Ishikawa (cell line): ENCODE results near the gene BFSP2.

Experiments used
- CEBPB ChIP-seq: IDR thresholded peaks from 2 replicates; pipeline ENCODE4 v1.6.1; 2012
- CREB1 ChIP-seq: IDR thresholded peaks from 2 replicates; pipeline ENCODE4 v1.6.1; 2012; ENCODE audit warnings: low read depth
- EGR1 ChIP-seq: IDR thresholded peaks from 2 replicates; pipeline ENCODE4 v1.6.1; 2012
- EP300 ChIP-seq: IDR thresholded peaks from 2 replicates; pipeline ENCODE4 v1.6.1; 2012; ENCODE audit warnings: borderline replicate concordance
- FOXM1 ChIP-seq: IDR thresholded peaks from 2 replicates; pipeline ENCODE4 v1.6.1; 2012; ENCODE audit warnings: low read depth, borderline replicate concordance
- MAX ChIP-seq: IDR thresholded peaks from 2 replicates; pipeline ENCODE4 v1.6.1; 2012
- NFIC ChIP-seq: IDR thresholded peaks from 2 replicates; pipeline ENCODE4 v1.6.1; 2012
- RAD21 ChIP-seq: IDR thresholded peaks from 2 replicates; pipeline ENCODE4 v1.6.1; 2012; ENCODE audit warnings: low read depth
- REST ChIP-seq: IDR thresholded peaks from 2 replicates; pipeline ENCODE4 v1.6.1; 2012; ENCODE audit warnings: low read depth, mild to moderate bottlenecking
- TAF1 ChIP-seq: IDR thresholded peaks from 2 replicates; pipeline ENCODE4 v1.6.1; 2012; ENCODE audit warnings: low read depth, mild to moderate bottlenecking
- TCF12 ChIP-seq: IDR thresholded peaks from 2 replicates; pipeline ENCODE4 v1.6.1; 2012; ENCODE audit warnings: low read depth
- TEAD4 ChIP-seq: IDR thresholded peaks from 2 replicates; pipeline ENCODE4 v1.6.1; 2012
- USF1 ChIP-seq: IDR thresholded peaks from 2 replicates; pipeline ENCODE4 v1.6.1; 2012
- YY1 ChIP-seq: IDR thresholded peaks from 2 replicates; pipeline ENCODE4 v1.6.1; 2012; ENCODE audit warnings: low read depth
- ZBTB7A ChIP-seq: IDR thresholded peaks from 2 replicates; pipeline ENCODE4 v1.6.1; 2012; ENCODE audit warnings: low read depth

BFSP2 gene

GRCh38 chr3:133410191-133410892, 10.5 kb downstream of the BFSP2 start:
- TF ChIP-seq REST (no peak), EGR1 (peak; percentile 62)

- TF ChIP-seq FOXM1, result no peak
- no peak for TF ChIP-seq CREB1
- TF ChIP-seq ZBTB7A, result no peak
- TF ChIP-seq YY1, result no peak
- TF ChIP-seq CEBPB, result no peak
- no peak for TF ChIP-seq EGR1
- TF ChIP-seq RAD21, result no peak
- TF ChIP-seq MAX, result no peak
- no peak for TF ChIP-seq NFIC
Observed at GRCh38 chr3:133412183-133413132, 12.6 kb downstream of the BFSP2 start.

- TF ChIP-seq NFIC (no peak), CREB1 (no peak), USF1 (no peak), REST (no peak), RAD21 (no peak), TEAD4 (no peak), EGR1 (no peak), FOXM1 (no peak), TAF1 (no peak), CEBPB (no peak), TCF12 (no peak), ZBTB7A (no peak), YY1 (no peak), EP300 (no peak), MAX (no peak)
Observed at GRCh38 chr3:133413161-133414020, 13.5 kb downstream of the BFSP2 start.

- TF ChIP-seq EP300, result no peak
- TF ChIP-seq USF1, result no peak
- TF ChIP-seq ZBTB7A, result no peak
- TF ChIP-seq CREB1, result no peak
- TF ChIP-seq EGR1, result no peak
Observed at GRCh38 chr3:133414021-133414392, 14.2 kb downstream of the BFSP2 start.

GRCh38 chr3:133418361-133418760, 18.5 kb downstream of the BFSP2 start:
- TF ChIP-seq TCF12, result no peak
- TF ChIP-seq CREB1, result no peak
- no peak for TF ChIP-seq NFIC
- TF ChIP-seq USF1, result no peak
- no peak for TF ChIP-seq TEAD4
- TF ChIP-seq FOXM1, result no peak
- no peak for TF ChIP-seq TAF1
- no peak for TF ChIP-seq EGR1
